SK-N-SH (cell line): ENCODE results near the gene JADE3. TPM values are rescaled to one million over a fixed set of nuclear protein-coding genes. Genes with fewer than 3 reads are reported as not detected.

Source experiments
- CTCF ChIA-PET: fragments of 300-600, 350-600 bp; formaldehyde crosslinking; extraction: SDS; loops from one replicate; lab custom pipeline; 2021; lab: Yijun Ruan, JAX
- POLR2A ChIA-PET: fragments of 350-600 bp; sonication (Branson Sonifier 250); formaldehyde crosslinking; extraction: SDS; loops from one replicate; lab custom pipeline; 2020; ENCODE audit warnings: antibody characterized with exemption, inconsistent platforms; lab: Yijun Ruan, JAX
- DNase-seq: peaks from one replicate; pipeline ENCODE4 v3.0.0; 2012
- H2AFZ ChIP-seq: fragments of 200-600 bp; sonication (generic); 2 replicates; pipeline ENCODE4 v1.8.1; 2016; ENCODE audit warnings: antibody characterized with exemption, mild to moderate bottlenecking, low read depth
- H3F3A ChIP-seq: fragments of 200-600 bp; sonication (generic); replicated peaks from 2 replicates; pipeline ENCODE3; 2016; ENCODE audit warnings: antibody characterized with exemption, mild to moderate bottlenecking; ENCODE audit not compliant: insufficient read depth
- H3K27ac ChIP-seq, 2 experiments: fragments of 200-500 bp in 1 of 2; fragments of 200-600 bp in 1 of 2; sonication (Bioruptor generic) in 1 of 2; sonication (generic), shearing (Covaris generic) in 1 of 2; 2 replicates each; pipeline versions ENCODE4 v1.5.1 to v1.6.1; 2014 to 2016; ENCODE audit warnings: low read depth in 2 of 2, inconsistent platforms in 1 of 2, low read length in 1 of 2, mild to moderate bottlenecking in 1 of 2, mixed read lengths in 1 of 2
- H3K27me3 ChIP-seq: fragments of 200-600 bp; sonication (generic), shearing (Covaris generic); 2 replicates; pipeline ENCODE4 v1.6.1; 2016; ENCODE audit warnings: mixed run types; ENCODE audit not compliant: insufficient read depth
- H3K36me3 ChIP-seq, 2 experiments: fragments of 200-500 bp in 1 of 2; fragments of 200-600 bp in 1 of 2; sonication (Bioruptor generic) in 1 of 2; sonication (generic) in 1 of 2; replicated peaks in 1 of 2; 2 replicates each; pipeline versions ENCODE3 to v1.5.1; 2014 to 2016; ENCODE audit warnings: low read length in 1 of 2, mild to moderate bottlenecking in 1 of 2; ENCODE audit not compliant: insufficient read depth in 2 of 2, control insufficient read depth in 1 of 2
- H3K4me1 ChIP-seq, 2 experiments: fragments of 200-500 bp in 1 of 2; fragments of 200-600 bp in 1 of 2; sonication (Bioruptor generic) in 1 of 2; sonication (generic), shearing (Covaris generic) in 1 of 2; 2 replicates each; pipeline versions ENCODE4 v1.5.1 to v1.6.1; 2014 to 2016; ENCODE audit warnings: low read depth in 1 of 2, low read length in 1 of 2, mixed run types in 1 of 2; ENCODE audit not compliant: insufficient read depth in 2 of 2, control insufficient read depth in 1 of 2
- H3K4me2 ChIP-seq: fragments of 200-600 bp; sonication (generic), shearing (Covaris generic); 2 replicates; pipeline ENCODE4 v1.6.1; 2017; ENCODE audit warnings: mixed run types
- H3K4me3 ChIP-seq, 2 experiments: fragments of 200-500 bp in 1 of 2; fragments of 200-600 bp in 1 of 2; sonication (Bioruptor generic) in 1 of 2; sonication (generic), shearing (Covaris generic) in 1 of 2; 2 replicates each; pipeline versions ENCODE4 v1.5.1 to v1.8.1; 2014 to 2016; ENCODE audit warnings: low read depth in 2 of 2, inconsistent platforms in 1 of 2, low read length in 1 of 2, mild to moderate bottlenecking in 1 of 2, mixed read lengths in 1 of 2, moderate library complexity in 1 of 2
- H3K79me2 ChIP-seq: fragments of 200-600 bp; sonication (generic); 2 replicates; pipeline ENCODE4 v1.8.1; 2017; ENCODE audit warnings: mild to moderate bottlenecking; ENCODE audit not compliant: insufficient read depth
- H3K9ac ChIP-seq: fragments of 200-600 bp; sonication (generic); 2 replicates; pipeline ENCODE4 v1.6.1; 2017; ENCODE audit warnings: mixed run types
- H3K9me2 ChIP-seq: fragments of 200-600 bp; sonication (generic); 2 replicates; pipeline ENCODE4 v1.6.1; 2017; ENCODE audit warnings: mixed run types
- H3K9me3 ChIP-seq: fragments of 200-600 bp; sonication (generic); 2 replicates; pipeline ENCODE4 v1.6.1; 2017; ENCODE audit warnings: mixed run types, mild to moderate bottlenecking, moderate library complexity
- H4K20me1 ChIP-seq: fragments of 200-600 bp; sonication (generic); 2 replicates; pipeline ENCODE4 v1.6.1; 2017; ENCODE audit warnings: mild to moderate bottlenecking, mixed run types; ENCODE audit not compliant: insufficient read depth
- CHD2 ChIP-seq: fragments of 150-350 bp; IDR thresholded peaks from 2 replicates; pipeline ENCODE4 v1.6.1; 2018; ENCODE audit warnings: low read length; ENCODE audit not compliant: partially characterized antibody
- EP300 ChIP-seq, 2 experiments: IDR thresholded peaks; 2 replicates each; pipeline versions ENCODE4 v1.4.0 to v1.6.1; 2012; ENCODE audit warnings: borderline replicate concordance in 1 of 2, low read depth in 1 of 2, low read length in 1 of 2
- FOXM1 ChIP-seq: IDR thresholded peaks from 2 replicates; pipeline ENCODE4 v1.4.0; 2012; ENCODE audit warnings: low read depth, mild to moderate bottlenecking
- GATA2 ChIP-seq: sonication (generic); formaldehyde crosslinking; IDR thresholded peaks from 2 replicates; pipeline ENCODE4 v1.5.0; 2020; ENCODE audit warnings: mild to moderate bottlenecking, missing genetic modification reagents
- NFIC ChIP-seq: IDR thresholded peaks from 2 replicates; pipeline ENCODE4 v1.4.0; 2012; ENCODE audit warnings: borderline replicate concordance
- NRF1 ChIP-seq: IDR thresholded peaks from 2 replicates; pipeline ENCODE4 v1.6.1; 2012; ENCODE audit warnings: low read depth, mild to moderate bottlenecking, low read length
- PBX3 ChIP-seq: IDR thresholded peaks from 2 replicates; pipeline ENCODE4; 2012
- POLR2AphosphoS5 ChIP-seq: IDR thresholded peaks from 2 replicates; pipeline ENCODE4 v1.6.1; 2012; ENCODE audit warnings: low read depth, low read length
- RAD21 ChIP-seq: IDR thresholded peaks from 2 replicates; pipeline ENCODE4 v1.6.1; 2012; ENCODE audit warnings: mild to moderate bottlenecking, low read length
- REST ChIP-seq: IDR thresholded peaks from 2 replicates; pipeline ENCODE4 v1.6.1; 2012; ENCODE audit warnings: mild to moderate bottlenecking, low read depth, low read length, moderate library complexity
- RXRA ChIP-seq: IDR thresholded peaks from 2 replicates; pipeline ENCODE4 v1.4.0; 2012; ENCODE audit warnings: low read depth, mild to moderate bottlenecking, borderline replicate concordance
- SIN3A ChIP-seq: IDR thresholded peaks from 2 replicates; pipeline ENCODE4 v1.6.1; 2012; ENCODE audit warnings: low read depth, mild to moderate bottlenecking, low read length, moderate library complexity, borderline replicate concordance
- TAF1 ChIP-seq: IDR thresholded peaks from 2 replicates; pipeline ENCODE4 v1.6.1; 2012; ENCODE audit warnings: low read depth, mild to moderate bottlenecking, low read length, moderate library complexity, borderline replicate concordance
- TCF12 ChIP-seq: IDR thresholded peaks from 2 replicates; pipeline ENCODE4 v1.4.0; 2012
- YY1 ChIP-seq: IDR thresholded peaks from 2 replicates; pipeline ENCODE4 v1.4.0; 2012; ENCODE audit warnings: low read depth, mild to moderate bottlenecking
- WGBS: methylation state at CpG from one replicate; pipeline ENCODE4 v1.1.6; 2017; ENCODE audit warnings: low lambda C conversion rate; 5-methylcytosine and 5-hydroxymethylcytosine counted together
- polyA plus RNA-seq, 3 experiments: library from polyadenylated mRNA; depleted of rRNA; stranded (reverse); fragments of >200 nt; gene quantifications; 2 replicates each; pipeline ENCODE4 v1.2.3, GENCODE V29; 2012

Gene JADE3
- polyA plus RNA-seq, 1 of the 3 experiments (the other 2 are of a cell fraction): 3.0 TPM

DNA sequence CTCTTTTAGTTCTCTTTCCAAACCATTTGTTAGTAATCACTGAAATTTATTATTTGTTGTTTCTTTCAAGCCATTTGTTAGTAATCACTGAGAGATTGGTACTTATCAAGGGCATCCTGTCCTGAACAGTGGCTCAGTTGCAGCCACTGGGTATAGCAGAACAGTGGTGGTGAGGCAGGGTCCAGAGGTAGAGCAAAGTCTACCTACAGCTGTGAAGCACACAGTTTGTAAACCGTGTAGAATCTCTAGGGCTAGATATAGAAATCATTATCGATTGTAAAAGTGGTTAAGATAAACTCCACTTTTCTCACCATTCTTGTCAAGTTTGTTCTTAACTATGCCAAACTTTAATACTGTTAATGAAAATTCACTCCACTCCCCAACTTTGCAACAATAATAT, 4.1 kb downstream of the JADE3 start:
- Histone ChIP-seq H2AFZ (no peak overlapping the region), H3K27me3 (no peaks in the 10 kb centered on the region; the same call in 1 of the 2 replicates), H3K4me3 (no peak overlapping the region), H3K4me1 (peaks cover 0 to 5% of the 10 kb centered on the region in 2 experiments; a peak in 1 of 4 replicates), H3K79me2 (peaks cover 75% of the 10 kb centered on the region), H3K4me2 (no peak overlapping the region), H3K9me3 (no peaks in the 10 kb centered on the region), H3K27ac (no peak overlapping the region), H3F3A (no peaks in the 10 kb centered on the region), H3K9me2 (no peaks in the 10 kb centered on the region), H4K20me1 (no peaks in the 10 kb centered on the region), H3K9ac (no peak overlapping the region), H3K36me3 (no peaks in the 10 kb centered on the region)
- ChIA-PET CTCF (no interaction called here), POLR2A (no interaction called here)
- TF ChIP-seq NFIC (no peak), POLR2AphosphoS5 (no peak), TAF1 (no peak), PBX3 (no peak), EP300 (IDR thresholded peaks at IDR 0.05; ENCODE audit: borderline replicate concordance in 1 of 2, low read depth in 1 of 2, low read length in 1 of 2) (no peak), CHD2 (no peak), TCF12 (no peak), FOXM1 (no peak), GATA2 (CRISPR knock-in tag) (no peak), NRF1 (no peak)
- WGBS: 40% methylated on average over 2 of the region's 2 CpGs
- no peak for DNase-seq

GRCh38 chrX:46917622-46918021, 5.4 kb downstream of the JADE3 start:
- WGBS: 40% methylated on average over 1 of the region's 1 CpG
- ChIA-PET CTCF (interaction anchor here (1.0 kb wide), 1 partner anchor 86 kb away, joined by 3 read pairs; no protein-coding TSS in a partner anchor), POLR2A (no interaction called here)
- Histone ChIP-seq H3K9ac (no peak overlapping the region), H3K4me2 (no peak overlapping the region), H3K27me3 (no peaks in the 10 kb centered on the region; the same call in 1 of the 2 replicates), H3K9me3 (no peaks in the 10 kb centered on the region), H3K36me3 (no peaks in the 10 kb centered on the region), H3K4me3 (no peak overlapping the region), H3K9me2 (no peaks in the 10 kb centered on the region), H3K4me1 (peaks cover 0 to 5% of the 10 kb centered on the region in 2 experiments; a peak in 2 of 4 replicates), H4K20me1 (no peaks in the 10 kb centered on the region), H3K79me2 (peaks cover 77% of the 10 kb centered on the region), H3K27ac (no peak overlapping the region), H2AFZ (no peak overlapping the region), H3F3A (peaks cover 5% of the 10 kb centered on the region)
- no peak for DNase-seq
- TF ChIP-seq NFIC: no peak
- TF ChIP-seq RXRA: no peak
- TF ChIP-seq REST: no peak
- TF ChIP-seq SIN3A: no peak
- no peak for TF ChIP-seq YY1
- TF ChIP-seq RAD21: no peak
- no peak for TF ChIP-seq PBX3
